ENCODE measurements around the gene KRT81.
A peak's percentile ranks its signal among the peaks of the same experiment; 100 is the strongest.
"Not testable (repeated sequence)": the region's sequence is repeated elsewhere in the genome, so short reads cannot be mapped to it uniquely, and the experiment has no call there.

KRT81 gene

GRCh38 chr12:52270541-52271070 lies 20.7 kb downstream of the KRT81 start:
- DNase-seq, result no peak

- no peak for DNase-seq
Observed at GRCh38 chr12:52268212-52268611, 23.1 kb downstream of the KRT81 start.

- no peak for DNase-seq
Observed at GRCh38 chr12:52267699-52268098, 23.6 kb downstream of the KRT81 start.

- no peak for DNase-seq
Observed at GRCh38 chr12:52267266-52267665, 24.1 kb downstream of the KRT81 start.

GRCh38 chr12:52266514-52266913 lies 24.8 kb downstream of the KRT81 start:
- no peak for DNase-seq

- no peak for DNase-seq
Observed at GRCh38 chr12:52264435-52264825, 26.9 kb downstream of the KRT81 start.

GRCh38 chr12:52263761-52264434 lies 27.4 kb downstream of the KRT81 start:
- DNase-seq, result no peak

- no peak for DNase-seq
Observed at GRCh38 chr12:52262286-52262685, 29.0 kb downstream of the KRT81 start.

GRCh38 chr12:52261208-52261484 lies 30.2 kb downstream of the KRT81 start:
- no peak for DNase-seq

GRCh38 chr12:52260361-52261207 lies 30.8 kb downstream of the KRT81 start:
- peak; percentile 62 for DNase-seq

- peak; percentile 31 for DNase-seq
Observed at GRCh38 chr12:52259657-52260243, 31.6 kb downstream of the KRT81 start.

GRCh38 chr12:52258335-52258901 lies 32.9 kb downstream of the KRT81 start:
- peak; percentile 21 for DNase-seq

- not testable (repeated sequence) for DNase-seq
Observed at GRCh38 chr12:52257922-52258321, 33.4 kb downstream of the KRT81 start.

GRCh38 chr12:52257074-52257551 lies 34.2 kb downstream of the KRT81 start:
- no peak for DNase-seq

GRCh38 chr12:52256584-52256935 lies 34.8 kb downstream of the KRT81 start:
- no peak for DNase-seq

GRCh38 chr12:52255926-52256583 lies 35.3 kb downstream of the KRT81 start:
- DNase-seq, result no peak

- no peak for DNase-seq
Observed at GRCh38 chr12:52254965-52255751, 36.2 kb downstream of the KRT81 start.

- no peak for DNase-seq
Observed at GRCh38 chr12:52254180-52254964, 37.0 kb downstream of the KRT81 start.

GRCh38 chr12:52253391-52254179 lies 37.7 kb downstream of the KRT81 start:
- DNase-seq, result no peak

GRCh38 chr12:52252728-52253343 lies 38.5 kb downstream of the KRT81 start:
- DNase-seq, result no peak

All from fibroblast of skin of right quadriceps (primary cell).